HCT116 (cell line): ENCODE data around the gene OMP. TPM values are rescaled to one million over a fixed set of nuclear protein-coding genes. Genes with fewer than 3 reads are reported as not detected.

Experiments used
- ATAC-seq: fragments of 200-7000 bp; cut with Tn5 transposase; 2 replicates; pipeline ENCODE4 v1.9.1; 2020; ENCODE audit warnings: mild to moderate bottlenecking, moderate library complexity
- BruUV-seq: library from RNA; stranded (reverse); fragments of 400-500 nt; replicated peaks from 2 replicates; lab custom pipeline; 2021; lab: Mats Ljungman, UMichigan
- CTCF ChIA-PET: fragments of 300-600 bp; sonication (Branson Sonifier 250); formaldehyde crosslinking; loops from one replicate; lab custom pipeline; 2021; ENCODE audit warnings: antibody characterized with exemption; lab: Charles Lee
- POLR2A ChIA-PET: fragments of 300-600, 350-600 bp; sonication (Branson Sonifier 250); formaldehyde crosslinking; loops from one replicate; lab custom pipeline; 2021; ENCODE audit warnings: antibody characterized with exemption; lab: Charles Lee
- RAD21 ChIA-PET, 2 experiments: fragments of 300-600 bp; sonication (Branson Sonifier 250); formaldehyde crosslinking; loops; one replicate each; lab custom pipeline; 2023; ENCODE audit warnings: low total read pairs in 2 of 2; ENCODE audit not compliant: uncharacterized antibody in 2 of 2, unreplicated experiment in 2 of 2, low non-redundant PET in 1 of 2; lab: Charles Lee
- DNase-seq: peaks from one replicate; pipeline ENCODE4 v3.0.0-alpha.2; 2010; ENCODE audit warnings: low read depth, low spot score
- H2AFZ ChIP-seq: fragments of 200-600 bp; shearing (Covaris generic), sonication (generic); 2 replicates; pipeline ENCODE4 v1.6.1; 2017; ENCODE audit warnings: low read depth, mixed run types, mixed read lengths, antibody characterized with exemption, low read length; ENCODE audit not compliant: poor library complexity, severe bottlenecking
- H3K27ac ChIP-seq: 2 replicates; pipeline ENCODE4 v1.5.1; 2012; ENCODE audit warnings: low read depth, low read length
- H3K27me3 ChIP-seq: fragments of 200-600 bp; sonication (generic); 2 replicates; pipeline ENCODE4 v1.6.1; 2016; ENCODE audit warnings: mixed run types, low read length, mixed read lengths; ENCODE audit not compliant: insufficient read depth
- H3K36me3 ChIP-seq, 2 experiments: fragments of 200-500 bp in 1 of 2; fragments of 200-600 bp in 1 of 2; sonication (Bioruptor generic) in 1 of 2; sonication (generic) in 1 of 2; 2 replicates each; pipeline versions ENCODE4 v1.5.1 to v1.6.1; 2014 to 2016; ENCODE audit warnings: low read length in 2 of 2, inconsistent platforms in 1 of 2, mixed read lengths in 1 of 2, mixed run types in 1 of 2; ENCODE audit not compliant: insufficient read depth in 2 of 2, control insufficient read depth in 1 of 2
- H3K4me1 ChIP-seq, 2 experiments: fragments of 200-600 bp in 1 of 2; sonication (generic) in 1 of 2; 2 replicates each; pipeline versions ENCODE4 v1.5.1 to v1.6.1; 2012 to 2017; ENCODE audit warnings: low read length in 2 of 2, inconsistent platforms in 1 of 2, mild to moderate bottlenecking in 1 of 2, mixed read lengths in 1 of 2, mixed run types in 1 of 2, moderate library complexity in 1 of 2; ENCODE audit not compliant: insufficient read depth in 2 of 2, control insufficient read depth in 1 of 2
- H3K4me2 ChIP-seq: fragments of 200-600 bp; sonication (generic); 2 replicates; pipeline ENCODE4 v1.6.1; 2017; ENCODE audit warnings: mixed run types, low read length, mixed read lengths
- H3K4me3 ChIP-seq, 2 experiments: fragments of 200-600 bp in 1 of 2; sonication (generic) in 1 of 2; replicated peaks in 1 of 2; 2 replicates each; pipeline ENCODE4 v1.5.1; 2011 to 2016; ENCODE audit warnings: low read length in 2 of 2, control low read depth in 1 of 2, low read depth in 1 of 2, mild to moderate bottlenecking in 1 of 2, mixed read lengths in 1 of 2, mixed run types in 1 of 2
- H3K79me2 ChIP-seq: fragments of 200-600 bp; sonication (generic); 2 replicates; pipeline ENCODE4 v1.6.1; 2017; ENCODE audit warnings: mild to moderate bottlenecking, mixed run types, low read length, moderate library complexity, mixed read lengths; ENCODE audit not compliant: insufficient read depth
- H3K9ac ChIP-seq: fragments of 200-600 bp; sonication (generic); 2 replicates; pipeline ENCODE4 v1.6.1; 2016; ENCODE audit warnings: low read length, mixed read lengths
- H3K9me2 ChIP-seq: fragments of 200-600 bp; sonication (generic), shearing (Covaris generic); 2 replicates; pipeline ENCODE4 v1.6.1; 2017; ENCODE audit warnings: mixed run types, mild to moderate bottlenecking, moderate library complexity; ENCODE audit not compliant: insufficient read depth
- H3K9me3 ChIP-seq, 2 experiments: fragments of 200-500 bp in 1 of 2; fragments of 200-600 bp in 1 of 2; sonication (Bioruptor generic) in 1 of 2; sonication (generic) in 1 of 2; 2 replicates each; pipeline ENCODE4 v1.6.1; 2014 to 2017; ENCODE audit warnings: low read length in 2 of 2, mixed read lengths in 2 of 2, inconsistent platforms in 1 of 2, low read depth in 1 of 2, mild to moderate bottlenecking in 1 of 2, mixed run types in 1 of 2, moderate library complexity in 1 of 2; ENCODE audit not compliant: control insufficient read depth in 1 of 2, insufficient read depth in 1 of 2
- H4K20me1 ChIP-seq: fragments of 200-600 bp; sonication (generic), shearing (Covaris generic); 2 replicates; pipeline ENCODE4 v1.6.1; 2017; ENCODE audit warnings: mixed run types, mild to moderate bottlenecking, moderate library complexity; ENCODE audit not compliant: insufficient read depth
- ATF3 ChIP-seq: IDR thresholded peaks from 2 replicates; pipeline ENCODE4 v1.6.1; 2012
- CBX3 ChIP-seq: IDR thresholded peaks from 2 replicates; pipeline ENCODE4 v1.6.1; 2012; ENCODE audit warnings: low read depth
- CEBPB ChIP-seq: IDR thresholded peaks from 2 replicates; pipeline ENCODE4 v1.6.1; 2012; ENCODE audit warnings: low read depth
- EGR1 ChIP-seq: IDR thresholded peaks from 2 replicates; pipeline ENCODE4 v1.6.1; 2012; ENCODE audit warnings: low read depth
- ELF1 ChIP-seq: IDR thresholded peaks from 2 replicates; pipeline ENCODE4 v1.6.1; 2012; ENCODE audit warnings: low read depth, borderline replicate concordance
- EZH2 ChIP-seq: fragments of 200-600 bp; sonication (generic); IDR thresholded peaks from 2 replicates; pipeline ENCODE4 v1.6.1; 2017; ENCODE audit warnings: antibody characterized with exemption, mixed run types
- EZH2phosphoT487 ChIP-seq: fragments of 200-600 bp; IDR thresholded peaks from 2 replicates; pipeline ENCODE4 v1.6.1; 2018; ENCODE audit warnings: antibody characterized with exemption, borderline replicate concordance
- FOSL1 ChIP-seq: IDR thresholded peaks from 2 replicates; pipeline ENCODE4 v1.6.1; 2012; ENCODE audit warnings: low read depth
- JUND ChIP-seq: IDR thresholded peaks from 2 replicates; pipeline ENCODE4 v1.6.1; 2012
- MAX ChIP-seq: IDR thresholded peaks from 2 replicates; pipeline ENCODE4 v1.6.1; 2012
- POLR2A ChIP-seq: IDR thresholded peaks from 2 replicates; pipeline ENCODE4 v1.7.0; 2011; ENCODE audit warnings: borderline replicate concordance; ENCODE audit not compliant: insufficient read depth, insufficient read length; ENCODE audit errors: extremely low read depth
- POLR2AphosphoS5 ChIP-seq: IDR thresholded peaks from 2 replicates; pipeline ENCODE4 v1.6.1; 2011; ENCODE audit warnings: mild to moderate bottlenecking, low read depth, low read length, moderate library complexity
- SIN3A ChIP-seq: IDR thresholded peaks from 2 replicates; pipeline ENCODE4 v1.6.1; 2012; ENCODE audit warnings: low read depth
- SP1 ChIP-seq: IDR thresholded peaks from 2 replicates; pipeline ENCODE4 v1.6.1; 2012; ENCODE audit warnings: low read depth
- TCF7L2 ChIP-seq: IDR thresholded peaks from 2 replicates; pipeline ENCODE4 v1.7.0; 2011; ENCODE audit warnings: borderline replicate concordance, inconsistent platforms; ENCODE audit not compliant: insufficient read depth, insufficient read length; ENCODE audit errors: extremely low read depth
- ZBTB33 ChIP-seq: IDR thresholded peaks from 2 replicates; pipeline ENCODE4 v1.6.1; 2011; ENCODE audit warnings: mild to moderate bottlenecking, low read length, moderate library complexity; ENCODE audit not compliant: insufficient replicate concordance; ENCODE audit errors: extremely low read depth
- ZFX ChIP-seq: fragments of 450-650 bp; IDR thresholded peaks from 2 replicates; pipeline ENCODE4 v1.6.1; 2017
- ZNF274 ChIP-seq: fragments of 200-500 bp; sonication (Bioruptor generic); IDR thresholded peaks from 2 replicates; pipeline ENCODE4 v1.6.1; 2014; ENCODE audit warnings: mild to moderate bottlenecking, low read depth, low read length, inconsistent platforms
- intact Hi-C: fragments of 100-400 bp; cut with micrococcal nuclease; formaldehyde crosslinking; loops from 2 replicates; pipeline ENCODE4 v1.10.0; 2022
- total RNA-seq: library from RNA; stranded (reverse); gene quantifications from one replicate; pipeline ENCODE4 v1.2.1, GENCODE V29; 2021; ENCODE audit not compliant: unreplicated experiment
- TF ChIP-seq, protein P1 (sequence below): IDR thresholded peaks from 2 replicates; pipeline ENCODE4 v1.6.1; 2012; ENCODE audit warnings: low read depth

Gene OMP
- total RNA-seq, 1 experiment from 2014 or later, result not detected

DNA sequence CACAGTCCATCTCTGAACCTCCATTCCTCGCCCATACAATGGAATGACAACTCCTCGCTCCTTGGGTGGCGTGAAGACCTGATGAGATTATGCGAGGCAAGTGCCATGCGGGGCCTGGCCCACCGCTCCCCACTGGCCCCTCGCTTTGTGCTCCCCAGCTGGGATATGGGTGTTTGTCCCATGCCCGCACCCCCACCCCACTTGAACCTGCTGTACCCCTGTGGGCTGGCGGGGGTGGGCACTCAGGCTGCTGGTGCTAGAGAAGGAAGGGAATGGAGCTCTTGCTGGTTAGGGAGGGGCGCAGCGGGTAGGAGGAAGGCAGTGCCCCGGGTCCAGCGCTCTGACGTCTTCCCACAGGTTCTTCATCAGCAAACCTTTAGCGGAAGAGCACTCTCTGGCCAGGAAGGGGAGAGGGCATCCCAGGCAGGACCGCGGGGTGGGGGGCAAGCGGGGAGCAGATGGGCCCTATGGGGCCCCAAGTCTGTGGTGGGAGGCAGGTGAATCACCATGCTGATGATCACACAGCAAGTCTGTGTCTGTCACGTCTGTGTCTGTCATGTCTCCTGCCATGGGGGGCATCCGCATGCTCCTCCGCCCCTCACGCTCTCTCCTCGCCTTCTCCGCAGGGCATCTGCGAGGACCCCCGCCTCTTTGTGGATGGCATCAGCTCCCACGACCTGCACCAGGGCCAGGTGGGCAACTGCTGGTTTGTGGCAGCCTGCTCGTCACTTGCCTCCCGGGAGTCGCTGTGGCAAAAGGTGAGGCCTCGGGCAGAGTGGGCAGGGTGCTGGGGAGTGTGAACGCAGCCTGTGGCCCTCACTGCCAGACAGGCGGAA lies 9.4 kb upstream of the OMP start:
- H3K4me3 ChIP-seq, result no peak overlapping the region
- peaks cover 2 to 11% of the 10 kb centered on the region in 2 experiments; a peak in 1 of 4 replicates for H3K4me1 ChIP-seq
- no peaks in the 10 kb centered on the region for H3K79me2 ChIP-seq
- CTCF ChIA-PET, result interaction anchor here (1.2 to 4.4 kb wide), 3 partner anchors 12 to 369 kb away, joined by 3 to 98 read pairs (median 19); no protein-coding TSS in a partner anchor
- no peak overlapping the region for H3K4me2 ChIP-seq
- H3K36me3 ChIP-seq, result no peaks in the 10 kb centered on the region
- no peaks in the 10 kb centered on the region for H3K27me3 ChIP-seq
- intact Hi-C loops, result loop anchor here (5.0 kb wide), 1 partner anchor 286 kb away; no protein-coding TSS in a partner anchor
- no peak for ATAC-seq
- no peak for DNase-seq
- H3K27ac ChIP-seq, result no peak overlapping the region
- no peak overlapping the region for H3K9ac ChIP-seq
- no TSS peak for BruUV-seq
- H4K20me1 ChIP-seq, result no peaks in the 10 kb centered on the region
- RAD21 ChIA-PET, result interaction anchor here in 1 of 2 experiments (0.9 kb wide), 1 partner anchor 45 kb away, joined by 3 read pairs; no protein-coding TSS in a partner anchor
- TF ChIP-seq ZBTB33, result no peak
- no peak for TF ChIP-seq MAX
- TF ChIP-seq EZH2, result no peak
- no peak for TF ChIP-seq SIN3A
- TF ChIP-seq CBX3, result no peak
- no peak for TF ChIP-seq POLR2A
- no peak for TF ChIP-seq EZH2phosphoT487
- no peak for TF ChIP-seq ATF3
- no peak for TF ChIP-seq TCF7L2
- TF ChIP-seq EGR1, result no peak
- no peak for TF ChIP-seq POLR2AphosphoS5
- TF ChIP-seq, protein P1, sequence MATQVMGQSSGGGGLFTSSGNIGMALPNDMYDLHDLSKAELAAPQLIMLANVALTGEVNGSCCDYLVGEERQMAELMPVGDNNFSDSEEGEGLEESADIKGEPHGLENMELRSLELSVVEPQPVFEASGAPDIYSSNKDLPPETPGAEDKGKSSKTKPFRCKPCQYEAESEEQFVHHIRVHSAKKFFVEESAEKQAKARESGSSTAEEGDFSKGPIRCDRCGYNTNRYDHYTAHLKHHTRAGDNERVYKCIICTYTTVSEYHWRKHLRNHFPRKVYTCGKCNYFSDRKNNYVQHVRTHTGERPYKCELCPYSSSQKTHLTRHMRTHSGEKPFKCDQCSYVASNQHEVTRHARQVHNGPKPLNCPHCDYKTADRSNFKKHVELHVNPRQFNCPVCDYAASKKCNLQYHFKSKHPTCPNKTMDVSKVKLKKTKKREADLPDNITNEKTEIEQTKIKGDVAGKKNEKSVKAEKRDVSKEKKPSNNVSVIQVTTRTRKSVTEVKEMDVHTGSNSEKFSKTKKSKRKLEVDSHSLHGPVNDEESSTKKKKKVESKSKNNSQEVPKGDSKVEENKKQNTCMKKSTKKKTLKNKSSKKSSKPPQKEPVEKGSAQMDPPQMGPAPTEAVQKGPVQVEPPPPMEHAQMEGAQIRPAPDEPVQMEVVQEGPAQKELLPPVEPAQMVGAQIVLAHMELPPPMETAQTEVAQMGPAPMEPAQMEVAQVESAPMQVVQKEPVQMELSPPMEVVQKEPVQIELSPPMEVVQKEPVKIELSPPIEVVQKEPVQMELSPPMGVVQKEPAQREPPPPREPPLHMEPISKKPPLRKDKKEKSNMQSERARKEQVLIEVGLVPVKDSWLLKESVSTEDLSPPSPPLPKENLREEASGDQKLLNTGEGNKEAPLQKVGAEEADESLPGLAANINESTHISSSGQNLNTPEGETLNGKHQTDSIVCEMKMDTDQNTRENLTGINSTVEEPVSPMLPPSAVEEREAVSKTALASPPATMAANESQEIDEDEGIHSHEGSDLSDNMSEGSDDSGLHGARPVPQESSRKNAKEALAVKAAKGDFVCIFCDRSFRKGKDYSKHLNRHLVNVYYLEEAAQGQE, result no peak
- TF ChIP-seq ELF1, result no peak
- no peak for TF ChIP-seq SP1
- no peak for TF ChIP-seq ZNF274
- no peak for TF ChIP-seq FOSL1
- no peak for TF ChIP-seq ZFX
- TF ChIP-seq JUND, result no peak
- TF ChIP-seq CEBPB, result no peak
- no peaks in the 10 kb centered on the region for H3K9me2 ChIP-seq
- H2AFZ ChIP-seq, result no peak overlapping the region
- POLR2A ChIA-PET, result no interaction called here
- no peaks in the 10 kb centered on the region for H3K9me3 ChIP-seq
